Urinary bladder (tissue), 4 donors: ENCODE data around the gene STX11. TPM values are rescaled to one million over a fixed set of nuclear protein-coding genes. Genes with fewer than 3 reads are reported as not detected.

Experiments used
- DNase-seq: peaks from one replicate; pipeline ENCODE4 v3.0.0-alpha.2; 2015; ENCODE audit errors: extremely low spot score
- H3K27ac ChIP-seq: one replicate; pipeline ENCODE4 v1.5.1; 2013; ENCODE audit warnings: low read depth, mild to moderate bottlenecking, moderate library complexity
- H3K36me3 ChIP-seq: one replicate; pipeline ENCODE4 v1.6.1; 2013; ENCODE audit warnings: mild to moderate bottlenecking, moderate library complexity; ENCODE audit not compliant: insufficient read depth
- H3K4me1 ChIP-seq: one replicate; pipeline ENCODE4 v1.6.1; 2013; ENCODE audit warnings: mild to moderate bottlenecking, moderate library complexity; ENCODE audit not compliant: insufficient read depth
- H3K4me3 ChIP-seq: one replicate; pipeline ENCODE4 v1.5.1; 2013; ENCODE audit warnings: low read depth, low read length
- WGBS: extraction: QIAGEN DNeasy Blood & Tissue Kit; methylation state at CpG from one replicate; pipeline ENCODE4 v1.1.7; 2013; 5-methylcytosine and 5-hydroxymethylcytosine counted together
- polyA plus RNA-seq: library from polyadenylated mRNA; stranded (reverse); fragments of 200-250 nt; gene quantifications from one replicate; pipeline ENCODE4 v1.2.3, GENCODE V29; 2013
- total RNA-seq: library from RNA; depleted of rRNA; stranded (reverse); fragments of >200 nt; gene quantifications from one replicate; pipeline ENCODE4 v1.2.3, GENCODE V29; 2014
- donor health status: healthy with polysubstance abuse.
- donor health status: healthy.

STX11 gene
- total and polyA plus RNA-seq, 2 donors = 2.7 to 4.4 TPM

- no peaks in the 10 kb centered on the region for H3K4me1 ChIP-seq
- DNase-seq = no peak
Observed at GRCh38 chr6:144150710-144151657, 667 bp downstream of the STX11 start.

GRCh38 chr6:144152334-144152900, 2.1 kb downstream of the STX11 start:
- Histone ChIP-seq H3K27ac (no peak overlapping the region), H3K36me3 (no peaks in the 10 kb centered on the region), H3K4me3 (no peak overlapping the region), H3K4me1 (no peaks in the 10 kb centered on the region)
- no peak for DNase-seq
- 91% methylated on average over 6 of the region's 6 CpGs for WGBS

More at GRCh38 chr6:144150710-144151657, 667 bp downstream of the STX11 start:
- Histone ChIP-seq H3K27ac (peak overlapping the region; percentile 35), H3K36me3 (no peaks in the 10 kb centered on the region), H3K4me3 (peak overlapping the region; percentile 74)
- WGBS = 7% methylated on average over 30 of the region's 30 CpGs

- H3K4me3 ChIP-seq = no peak overlapping the region
- DNase-seq = no peak
- no peak overlapping the region for H3K27ac ChIP-seq
- H3K36me3 ChIP-seq = no peaks in the 10 kb centered on the region
- no peaks in the 10 kb centered on the region for H3K4me1 ChIP-seq
- WGBS = 86% methylated on average over 5 of the region's 5 CpGs
Observed at GRCh38 chr6:144153260-144153659, 2.9 kb downstream of the STX11 start.

- Histone ChIP-seq H3K36me3 (no peaks in the 10 kb centered on the region), H3K4me3 (no peak overlapping the region), H3K27ac (no peak overlapping the region), H3K4me1 (no peaks in the 10 kb centered on the region)
- 99% methylated on average over 2 of the region's 2 CpGs for WGBS
- DNase-seq = no peak
Observed at GRCh38 chr6:144153971-144154370, 3.7 kb downstream of the STX11 start.

GRCh38 chr6:144155529-144155928, 5.2 kb downstream of the STX11 start:
- Histone ChIP-seq H3K27ac (no peak overlapping the region), H3K4me1 (no peaks in the 10 kb centered on the region), H3K4me3 (no peak overlapping the region), H3K36me3 (no peaks in the 10 kb centered on the region)
- DNase-seq = no peak
- 73% methylated on average over 2 of the region's 2 CpGs for WGBS

- Histone ChIP-seq H3K4me3 (no peak overlapping the region), H3K36me3 (no peaks in the 10 kb centered on the region), H3K4me1 (no peaks in the 10 kb centered on the region), H3K27ac (no peak overlapping the region)
- no peak for DNase-seq
- 84% methylated on average over 3 of the region's 3 CpGs for WGBS
Observed at GRCh38 chr6:144156338-144156737, 6.0 kb downstream of the STX11 start.

GRCh38 chr6:144156991-144157390, 6.7 kb downstream of the STX11 start:
- no peak for DNase-seq
- Histone ChIP-seq H3K4me1 (no peaks in the 10 kb centered on the region), H3K36me3 (no peaks in the 10 kb centered on the region), H3K27ac (no peak overlapping the region), H3K4me3 (no peak overlapping the region)
- 78% methylated on average over 3 of the region's 3 CpGs for WGBS

GRCh38 chr6:144158133-144158532, 7.8 kb downstream of the STX11 start:
- no peak overlapping the region for H3K27ac ChIP-seq
- 32% methylated on average over 3 of the region's 3 CpGs for WGBS
- DNase-seq = peak; percentile 6
- no peaks in the 10 kb centered on the region for H3K4me1 ChIP-seq
- H3K36me3 ChIP-seq = no peaks in the 10 kb centered on the region
- H3K4me3 ChIP-seq = no peak overlapping the region

GRCh38 chr6:144159223-144159622, 8.9 kb downstream of the STX11 start:
- H3K4me1 ChIP-seq = no peaks in the 10 kb centered on the region
- no peak for DNase-seq
- no peaks in the 10 kb centered on the region for H3K36me3 ChIP-seq
- no peak overlapping the region for H3K27ac ChIP-seq
- H3K4me3 ChIP-seq = no peak overlapping the region
- 78% methylated on average over 5 of the region's 5 CpGs for WGBS

- Histone ChIP-seq H3K36me3 (no peaks in the 10 kb centered on the region), H3K4me1 (no peaks in the 10 kb centered on the region), H3K27ac (no peak overlapping the region), H3K4me3 (no peak overlapping the region)
- no peak for DNase-seq
- 93% methylated on average over 4 of the region's 4 CpGs for WGBS
Observed at GRCh38 chr6:144159742-144160141, 9.4 kb downstream of the STX11 start.

- H3K4me1 ChIP-seq = no peaks in the 10 kb centered on the region
- 57% methylated on average over 2 of the region's 2 CpGs for WGBS
- no peak for DNase-seq
- H3K4me3 ChIP-seq = no peak overlapping the region
- H3K27ac ChIP-seq = no peak overlapping the region
- no peaks in the 10 kb centered on the region for H3K36me3 ChIP-seq
Observed at GRCh38 chr6:144160431-144161005, 10.2 kb downstream of the STX11 start.

GRCh38 chr6:144161975-144162374, 11.7 kb downstream of the STX11 start:
- H3K4me3 ChIP-seq = no peak overlapping the region
- no peaks in the 10 kb centered on the region for H3K4me1 ChIP-seq
- 84% methylated on average over 5 of the region's 5 CpGs for WGBS
- no peaks in the 10 kb centered on the region for H3K36me3 ChIP-seq
- H3K27ac ChIP-seq = no peak overlapping the region
- no peak for DNase-seq

GRCh38 chr6:144162977-144163376, 12.7 kb downstream of the STX11 start:
- Histone ChIP-seq H3K36me3 (no peaks in the 10 kb centered on the region), H3K27ac (no peak overlapping the region), H3K4me3 (no peak overlapping the region), H3K4me1 (no peaks in the 10 kb centered on the region)
- DNase-seq = no peak
- WGBS = 92% methylated on average over 7 of the region's 7 CpGs

- Histone ChIP-seq H3K4me3 (no peak overlapping the region), H3K27ac (no peak overlapping the region), H3K4me1 (no peaks in the 10 kb centered on the region), H3K36me3 (no peaks in the 10 kb centered on the region)
- 91% methylated on average over 5 of the region's 5 CpGs for WGBS
- DNase-seq = no peak
Observed at GRCh38 chr6:144165784-144166183, 15.5 kb downstream of the STX11 start.
